AG09309 (cell line): Measurements from ENCODE around the gene OLFML2B.

Experiments
- DNase-seq: peaks from one replicate; pipeline ENCODE4 v3.0.0-alpha.2; 2010; ENCODE audit warnings: low read depth
- H3K4me3 ChIP-seq: 2 replicates; pipeline ENCODE4 v1.5.1; 2011; ENCODE audit warnings: mild to moderate bottlenecking, low read depth, low read length, moderate library complexity; ENCODE audit not compliant: control insufficient read depth
- TF ChIP-seq, protein P1 (sequence below): IDR thresholded peaks from 2 replicates; pipeline ENCODE4 v1.5.1; 2011; ENCODE audit warnings: mild to moderate bottlenecking, low read depth, low read length, inconsistent platforms; ENCODE audit not compliant: insufficient read depth, control insufficient read depth; ENCODE audit errors: missing control alignments

Gene OLFML2B

DNA sequence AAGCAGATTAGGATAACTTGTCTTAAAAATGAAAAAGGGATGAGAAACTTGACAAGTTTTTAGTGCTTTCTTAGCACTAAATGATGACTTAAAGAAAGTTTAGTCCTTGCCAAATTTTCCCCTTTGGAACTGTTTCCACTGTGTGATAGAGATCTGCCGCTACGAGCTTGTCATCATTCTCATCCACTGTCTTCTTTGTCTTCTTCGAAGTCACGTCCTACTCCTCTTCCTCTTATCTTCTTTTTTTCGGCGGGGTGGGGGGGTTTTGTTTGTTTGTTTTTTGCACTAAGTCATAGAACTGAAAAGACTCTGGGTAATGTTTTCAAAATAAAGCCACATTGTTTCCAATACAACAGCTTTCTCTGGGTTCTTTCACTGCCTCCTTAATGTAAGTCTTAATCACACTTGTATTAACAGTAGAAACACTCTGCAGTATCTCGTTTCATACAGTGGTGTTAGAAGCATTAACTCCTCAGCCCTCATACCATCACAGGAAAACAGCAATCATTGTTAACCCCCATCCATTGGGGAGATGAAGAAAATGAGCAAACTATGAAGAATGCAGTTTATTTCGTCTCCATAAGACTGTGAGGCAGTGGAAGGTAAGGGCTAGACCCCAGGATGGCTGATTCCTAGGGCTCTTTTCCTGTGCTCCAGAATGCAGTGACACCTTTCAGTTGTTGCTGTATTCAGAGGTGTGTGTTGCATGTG, 81.8 kb downstream of the OLFML2B start:
- TF ChIP-seq, protein P1, sequence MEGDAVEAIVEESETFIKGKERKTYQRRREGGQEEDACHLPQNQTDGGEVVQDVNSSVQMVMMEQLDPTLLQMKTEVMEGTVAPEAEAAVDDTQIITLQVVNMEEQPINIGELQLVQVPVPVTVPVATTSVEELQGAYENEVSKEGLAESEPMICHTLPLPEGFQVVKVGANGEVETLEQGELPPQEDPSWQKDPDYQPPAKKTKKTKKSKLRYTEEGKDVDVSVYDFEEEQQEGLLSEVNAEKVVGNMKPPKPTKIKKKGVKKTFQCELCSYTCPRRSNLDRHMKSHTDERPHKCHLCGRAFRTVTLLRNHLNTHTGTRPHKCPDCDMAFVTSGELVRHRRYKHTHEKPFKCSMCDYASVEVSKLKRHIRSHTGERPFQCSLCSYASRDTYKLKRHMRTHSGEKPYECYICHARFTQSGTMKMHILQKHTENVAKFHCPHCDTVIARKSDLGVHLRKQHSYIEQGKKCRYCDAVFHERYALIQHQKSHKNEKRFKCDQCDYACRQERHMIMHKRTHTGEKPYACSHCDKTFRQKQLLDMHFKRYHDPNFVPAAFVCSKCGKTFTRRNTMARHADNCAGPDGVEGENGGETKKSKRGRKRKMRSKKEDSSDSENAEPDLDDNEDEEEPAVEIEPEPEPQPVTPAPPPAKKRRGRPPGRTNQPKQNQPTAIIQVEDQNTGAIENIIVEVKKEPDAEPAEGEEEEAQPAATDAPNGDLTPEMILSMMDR = no peak
- no peak overlapping the region for H3K4me3 ChIP-seq
- no peak for DNase-seq

GRCh38 chr1:161940866-161941591, 82.6 kb downstream of the OLFML2B start:
- TF ChIP-seq, protein P1 = no peak
- H3K4me3 ChIP-seq = no peak overlapping the region
- no peak for DNase-seq

GRCh38 chr1:161936786-161937185, 86.9 kb downstream of the OLFML2B start:
- DNase-seq = no peak
- TF ChIP-seq, protein P1 = no peak
- H3K4me3 ChIP-seq = no peak overlapping the region

DNA sequence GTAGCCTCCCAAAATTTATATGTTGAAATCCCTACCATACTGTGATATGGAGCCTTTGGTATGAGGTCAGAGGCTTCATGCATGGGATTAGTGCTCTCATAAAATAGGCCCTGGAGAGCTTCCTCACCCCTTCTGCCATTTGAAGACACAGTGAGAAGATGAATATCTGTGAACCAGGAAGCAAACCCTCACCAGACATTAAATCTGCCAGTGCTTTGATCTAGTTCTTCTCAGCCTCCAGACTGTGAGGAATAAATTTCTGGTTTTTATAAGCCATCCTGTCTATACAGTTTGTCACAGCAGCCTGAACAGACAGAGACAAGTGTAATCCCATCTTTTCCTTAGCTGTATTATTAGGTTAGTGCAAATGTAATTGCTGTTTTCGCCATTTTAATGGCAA, 88.4 kb downstream of the OLFML2B start:
- no peak for DNase-seq
- TF ChIP-seq, protein P1 = no peak
- no peak overlapping the region for H3K4me3 ChIP-seq

DNA sequence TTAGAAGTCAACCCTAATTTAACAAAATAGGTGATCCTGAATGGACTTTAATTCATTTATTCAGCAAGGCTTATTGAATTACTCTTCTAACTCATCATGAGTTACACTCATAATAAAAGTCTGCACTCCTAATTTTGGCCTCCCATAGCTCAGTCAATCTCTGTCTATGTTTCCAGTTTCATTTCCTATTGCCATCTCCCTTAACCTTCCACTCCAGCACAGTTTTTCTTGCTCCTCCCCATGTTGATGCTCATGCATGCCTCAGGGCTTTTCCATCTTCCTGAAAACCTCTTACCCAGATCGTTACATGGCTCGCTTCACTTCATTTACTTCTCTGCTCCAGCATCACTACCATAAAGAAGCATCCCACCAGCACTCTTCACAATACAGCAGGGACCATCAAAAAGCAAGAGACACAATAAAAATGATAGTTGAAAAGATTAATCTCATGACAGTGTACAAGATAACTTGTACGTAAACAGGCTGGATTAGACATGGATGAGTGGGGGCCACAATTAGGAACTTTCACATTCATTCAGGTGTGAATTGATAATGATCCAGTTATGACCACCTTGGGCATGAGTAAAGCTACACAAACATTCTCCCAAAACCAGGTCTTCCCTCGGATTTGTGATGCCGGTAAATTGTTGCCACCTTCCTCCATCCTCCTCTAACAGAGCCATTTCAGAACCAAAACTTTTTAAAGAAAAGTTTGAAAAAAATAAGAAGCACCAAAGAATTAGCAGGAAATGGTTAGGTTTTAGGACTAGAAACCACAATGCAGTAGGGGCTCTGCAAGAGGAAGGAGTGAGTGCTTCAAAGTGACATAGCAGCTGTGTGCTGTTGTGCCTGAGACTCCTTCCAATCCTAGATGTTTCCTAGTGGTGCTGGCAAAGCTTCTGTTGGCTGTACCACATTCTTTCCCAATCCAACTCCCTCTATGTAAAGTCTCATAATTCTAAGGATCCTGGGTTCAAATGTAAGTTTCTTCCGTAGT, 89.8 kb downstream of the OLFML2B start:
- no peak for DNase-seq
- H3K4me3 ChIP-seq = no peak overlapping the region
- TF ChIP-seq, protein P1 = no peak
